ENCODE results near the gene FAF1. TPM values are rescaled to one million over a fixed set of nuclear protein-coding genes. Genes with fewer than 3 reads are reported as not detected.

Gene FAF1
- total and polyA plus RNA-seq, 9 of the 15 experiments (the other 6 are each of a cell fraction or from before 2014, with no cell fraction given) = 48.7 to 225 (median 118) TPM

GRCh38 chr1:50977575-50978143, 17.6 kb upstream of the FAF1 start (continued):
- TF ChIP-seq, protein P1, sequence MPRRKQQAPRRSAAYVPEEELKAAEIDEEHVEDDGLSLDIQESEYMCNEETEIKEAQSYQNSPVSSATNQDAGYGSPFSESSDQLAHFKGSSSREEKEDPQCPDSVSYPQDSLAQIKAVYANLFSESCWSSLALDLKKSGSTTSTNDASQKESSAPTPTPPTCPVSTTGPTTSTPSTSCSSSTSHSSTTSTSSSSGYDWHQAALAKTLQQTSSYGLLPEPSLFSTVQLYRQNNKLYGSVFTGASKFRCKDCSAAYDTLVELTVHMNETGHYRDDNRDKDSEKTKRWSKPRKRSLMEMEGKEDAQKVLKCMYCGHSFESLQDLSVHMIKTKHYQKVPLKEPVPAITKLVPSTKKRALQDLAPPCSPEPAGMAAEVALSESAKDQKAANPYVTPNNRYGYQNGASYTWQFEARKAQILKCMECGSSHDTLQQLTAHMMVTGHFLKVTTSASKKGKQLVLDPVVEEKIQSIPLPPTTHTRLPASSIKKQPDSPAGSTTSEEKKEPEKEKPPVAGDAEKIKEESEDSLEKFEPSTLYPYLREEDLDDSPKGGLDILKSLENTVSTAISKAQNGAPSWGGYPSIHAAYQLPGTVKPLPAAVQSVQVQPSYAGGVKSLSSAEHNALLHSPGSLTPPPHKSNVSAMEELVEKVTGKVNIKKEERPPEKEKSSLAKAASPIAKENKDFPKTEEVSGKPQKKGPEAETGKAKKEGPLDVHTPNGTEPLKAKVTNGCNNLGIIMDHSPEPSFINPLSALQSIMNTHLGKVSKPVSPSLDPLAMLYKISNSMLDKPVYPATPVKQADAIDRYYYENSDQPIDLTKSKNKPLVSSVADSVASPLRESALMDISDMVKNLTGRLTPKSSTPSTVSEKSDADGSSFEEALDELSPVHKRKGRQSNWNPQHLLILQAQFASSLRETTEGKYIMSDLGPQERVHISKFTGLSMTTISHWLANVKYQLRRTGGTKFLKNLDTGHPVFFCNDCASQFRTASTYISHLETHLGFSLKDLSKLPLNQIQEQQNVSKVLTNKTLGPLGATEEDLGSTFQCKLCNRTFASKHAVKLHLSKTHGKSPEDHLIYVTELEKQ (CRISPR knock-in tag; IDR thresholded peaks at IDR 0.05) = no peak
- TF ChIP-seq TAF9B (IDR thresholded peaks at IDR 0.05; ENCODE audit: partially characterized antibody) (peak; percentile 48), ZNF79 (CRISPR knock-in tag; IDR thresholded peaks at IDR 0.05; ENCODE audit: low read depth) (no peak), ZNF184 (CRISPR knock-in tag; IDR thresholded peaks at IDR 0.05) (no peak), ZC3H11A (IDR thresholded peaks at IDR 0.05; ENCODE audit: low read depth, low read length) (no peak), SAP30 (IDR thresholded peaks at IDR 0.05; ENCODE audit: borderline replicate concordance, insufficient read depth, low read depth, low read length, poor library complexity, severe bottlenecking) (no peak), ZNF224 (CRISPR knock-in tag; IDR thresholded peaks at IDR 0.05) (no peak), ZNF778 (CRISPR knock-in tag; IDR thresholded peaks at IDR 0.05) (no peak), E2F4 (CRISPR knock-in tag; IDR thresholded peaks at IDR 0.05; ENCODE audit: low read depth) (no peak), STAT6 (CRISPR knock-in tag; IDR thresholded peaks at IDR 0.05) (no peak), NR2C2 (CRISPR knock-in tag; IDR thresholded peaks at IDR 0.05) (no peak), NR2C2 (tag; IDR thresholded peaks at IDR 0.05) (peak; percentile 75), SMARCC2 (IDR thresholded peaks at IDR 0.05; ENCODE audit: low read depth) (no peak), GABPB2 (CRISPR knock-in tag; conservative IDR thresholded peaks at IDR 0.05) (no peak), PCBP2 (IDR thresholded peaks at IDR 0.05; ENCODE audit: low read depth, low read length, poor library complexity, severe bottlenecking) (no peak), ZEB2 (IDR thresholded peaks at IDR 0.05) (no peak), ILF3 (IDR thresholded peaks at IDR 0.05; ENCODE audit: borderline replicate concordance) (no peak), ZZZ3 (IDR thresholded peaks at IDR 0.05) (no peak), PTRF (tag; IDR thresholded peaks at IDR 0.05) (no peak), MLX (CRISPR knock-in tag; conservative IDR thresholded peaks at IDR 0.05) (no peak)

Measured in K562 (cell line).